Measurements from ENCODE around the gene HMGCS1. TPM values are rescaled to one million over a fixed set of nuclear protein-coding genes. Genes with fewer than 3 reads are reported as not detected.

HMGCS1 gene
- total RNA-seq, 4 donors from 2014 or later = 3.8 to 113 (median 25.4) TPM

DNA sequence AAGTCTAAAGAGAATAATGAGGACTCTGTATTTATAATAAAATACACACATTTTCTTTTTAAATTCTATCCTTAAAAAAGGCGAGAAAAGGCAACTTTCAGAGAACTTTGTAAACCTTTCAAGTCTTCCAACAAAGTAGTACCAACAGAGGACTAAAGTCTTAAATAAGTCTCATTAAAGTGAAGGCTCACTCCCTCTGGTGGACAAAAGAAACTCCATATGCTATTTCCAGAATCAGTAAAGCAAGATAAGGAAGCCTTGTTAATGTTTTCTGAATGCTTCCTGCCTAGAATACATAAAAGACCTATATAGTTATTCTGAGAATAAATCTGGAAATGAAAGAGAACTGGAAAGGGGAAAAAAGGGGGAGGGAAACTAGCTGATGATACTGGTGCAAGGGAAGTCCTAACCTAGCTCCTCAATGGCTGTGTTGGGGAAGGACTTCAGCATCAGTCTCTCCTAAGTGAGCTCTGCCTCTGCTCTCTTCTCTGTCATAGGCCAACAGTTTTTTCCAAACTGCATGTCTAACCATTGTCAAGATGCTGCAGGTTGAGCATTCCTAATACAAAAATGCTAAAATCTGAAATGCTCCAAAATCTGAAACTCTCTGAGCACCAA is 7.2 kb downstream of the HMGCS1 start:
- H3K27ac ChIP-seq = no peak overlapping the region

DNA sequence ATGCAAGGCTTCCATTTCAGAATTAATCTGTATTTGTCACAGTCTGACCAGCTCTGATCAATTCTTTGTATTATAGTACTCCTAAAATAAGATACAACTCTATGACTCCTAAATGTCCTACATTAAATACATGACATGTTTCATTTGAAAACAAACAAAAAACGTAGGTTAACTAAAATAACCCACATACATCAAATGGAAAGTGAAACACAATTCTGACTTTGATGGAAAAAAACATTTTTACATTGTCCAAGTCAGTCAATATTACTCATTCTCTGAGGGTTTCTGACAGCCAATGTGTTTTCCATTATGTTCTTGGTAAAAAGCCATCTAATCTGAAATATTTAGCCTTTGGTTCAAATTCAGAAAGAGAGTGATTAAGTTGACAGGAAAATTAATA is 8.7 kb downstream of the HMGCS1 start:
- intact Hi-C loops (cut with DNase I; ENCODE audit: low total_unique reads) = no loop called here
- no peak for DNase-seq
- H3K4me1 ChIP-seq = no peaks in the 10 kb centered on the region
- no peak for TF ChIP-seq POLR2A (IDR thresholded peaks at IDR 0.05)
- TF ChIP-seq, protein P1, sequence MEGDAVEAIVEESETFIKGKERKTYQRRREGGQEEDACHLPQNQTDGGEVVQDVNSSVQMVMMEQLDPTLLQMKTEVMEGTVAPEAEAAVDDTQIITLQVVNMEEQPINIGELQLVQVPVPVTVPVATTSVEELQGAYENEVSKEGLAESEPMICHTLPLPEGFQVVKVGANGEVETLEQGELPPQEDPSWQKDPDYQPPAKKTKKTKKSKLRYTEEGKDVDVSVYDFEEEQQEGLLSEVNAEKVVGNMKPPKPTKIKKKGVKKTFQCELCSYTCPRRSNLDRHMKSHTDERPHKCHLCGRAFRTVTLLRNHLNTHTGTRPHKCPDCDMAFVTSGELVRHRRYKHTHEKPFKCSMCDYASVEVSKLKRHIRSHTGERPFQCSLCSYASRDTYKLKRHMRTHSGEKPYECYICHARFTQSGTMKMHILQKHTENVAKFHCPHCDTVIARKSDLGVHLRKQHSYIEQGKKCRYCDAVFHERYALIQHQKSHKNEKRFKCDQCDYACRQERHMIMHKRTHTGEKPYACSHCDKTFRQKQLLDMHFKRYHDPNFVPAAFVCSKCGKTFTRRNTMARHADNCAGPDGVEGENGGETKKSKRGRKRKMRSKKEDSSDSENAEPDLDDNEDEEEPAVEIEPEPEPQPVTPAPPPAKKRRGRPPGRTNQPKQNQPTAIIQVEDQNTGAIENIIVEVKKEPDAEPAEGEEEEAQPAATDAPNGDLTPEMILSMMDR (IDR thresholded peaks at IDR 0.05) = no peak
- no peak overlapping the region for H3K27ac ChIP-seq
- no peaks in the 10 kb centered on the region for H3K9me3 ChIP-seq
- no peak overlapping the region for H3K4me3 ChIP-seq
- no peaks in the 10 kb centered on the region for H3K27me3 ChIP-seq
- no peaks in the 10 kb centered on the region for H3K36me3 ChIP-seq

More for the DNA sequence above, 7.2 kb downstream of the HMGCS1 start:
- Histone ChIP-seq H3K4me3 (no peak overlapping the region), H3K36me3 (no peaks in the 10 kb centered on the region), H3K4me1 (no peaks in the 10 kb centered on the region), H3K27me3 (no peaks in the 10 kb centered on the region), H3K9me3 (no peaks in the 10 kb centered on the region)
- DNase-seq = no peak
- TF ChIP-seq, protein P1 (IDR thresholded peaks at IDR 0.05) = peak; percentile 35 to 44 (median 40)
- TF ChIP-seq POLR2A (IDR thresholded peaks at IDR 0.05) = no peak
- intact Hi-C loops (cut with DNase I; ENCODE audit: low total_unique reads) = no loop called here

DNA sequence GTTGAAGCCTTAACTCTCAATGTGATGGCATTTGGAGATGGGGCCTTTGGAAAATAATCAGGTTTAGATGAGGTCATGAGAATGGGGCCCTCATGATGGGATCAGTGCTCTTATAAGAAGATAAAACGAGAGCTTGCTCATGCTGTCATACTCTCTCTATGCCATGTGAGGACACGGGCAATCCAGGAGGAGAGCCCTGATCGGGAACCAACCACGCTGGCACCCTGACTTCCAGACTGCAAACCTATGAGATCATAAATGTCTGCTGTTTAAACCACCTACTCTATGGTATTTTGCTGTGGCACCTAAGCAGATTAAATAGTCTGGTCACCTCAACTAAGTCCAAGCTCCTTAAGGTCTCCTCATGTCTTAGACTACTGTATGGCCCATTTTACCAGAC is 10.0 kb downstream of the HMGCS1 start:
- Histone ChIP-seq H3K27ac (no peak overlapping the region), H3K36me3 (no peaks in the 10 kb centered on the region), H3K4me3 (no peak overlapping the region), H3K4me1 (no peaks in the 10 kb centered on the region), H3K27me3 (no peaks in the 10 kb centered on the region), H3K9me3 (no peaks in the 10 kb centered on the region)
- intact Hi-C loops (cut with DNase I; ENCODE audit: low total_unique reads) = no loop called here
- DNase-seq = no peak
- TF ChIP-seq, protein P1 (IDR thresholded peaks at IDR 0.05) = no peak

DNA sequence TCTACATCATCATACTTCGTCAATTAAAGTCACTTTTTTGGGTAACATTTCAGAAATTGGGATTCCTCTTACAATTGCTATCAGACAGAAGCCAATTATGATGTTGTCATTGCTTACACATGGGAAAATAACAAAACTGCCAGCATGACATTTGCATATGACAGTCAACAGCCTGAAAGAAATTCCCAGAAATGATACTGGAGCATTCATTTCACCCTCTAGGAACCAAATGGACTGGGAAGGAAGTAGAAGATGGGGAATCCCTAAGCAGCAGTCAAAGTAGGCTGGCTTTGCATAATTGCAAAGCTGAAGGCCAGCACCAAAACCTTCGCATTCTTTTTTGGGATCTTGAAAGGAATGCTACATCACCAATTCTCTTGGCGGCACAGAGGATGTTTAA is 10.7 kb downstream of the HMGCS1 start:
- H3K36me3 ChIP-seq = no peaks in the 10 kb centered on the region
- H3K4me1 ChIP-seq = no peaks in the 10 kb centered on the region
- no peak overlapping the region for H3K27ac ChIP-seq
- TF ChIP-seq, protein P1 (IDR thresholded peaks at IDR 0.05) = no peak
- no peak for TF ChIP-seq POLR2A (IDR thresholded peaks at IDR 0.05)
- intact Hi-C loops (cut with DNase I; ENCODE audit: low total_unique reads) = no loop called here
- no peak for DNase-seq
- no peaks in the 10 kb centered on the region for H3K9me3 ChIP-seq
- no peak overlapping the region for H3K4me3 ChIP-seq
- no peaks in the 10 kb centered on the region for H3K27me3 ChIP-seq

DNA sequence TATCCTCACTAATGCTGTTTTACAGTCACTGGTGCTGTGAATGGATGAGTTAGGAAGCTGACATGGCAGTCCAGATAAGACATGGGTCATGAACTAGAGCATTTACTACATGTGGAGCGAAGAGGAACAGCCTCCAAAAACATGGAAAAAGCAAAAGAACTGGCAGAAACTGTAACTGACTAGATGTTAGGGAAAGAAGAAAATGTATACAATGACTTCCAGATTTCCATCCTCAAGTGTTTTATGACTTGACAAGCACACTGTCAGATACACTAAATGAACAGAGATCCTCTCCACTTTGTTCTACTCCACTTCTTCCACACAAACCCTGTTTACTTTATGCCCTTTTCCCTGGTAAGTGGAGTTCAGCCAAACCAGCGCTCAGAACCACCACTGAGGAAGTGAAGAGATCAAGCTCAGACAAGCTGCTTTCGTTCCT is 11.5 kb downstream of the HMGCS1 start:
- no peaks in the 10 kb centered on the region for H3K27me3 ChIP-seq
- no peaks in the 10 kb centered on the region for H3K9me3 ChIP-seq
- H3K27ac ChIP-seq = no peak overlapping the region
- no peak for DNase-seq
- intact Hi-C loops (cut with DNase I; ENCODE audit: low total_unique reads) = no loop called here
- no peak overlapping the region for H3K4me3 ChIP-seq
- H3K4me1 ChIP-seq = no peaks in the 10 kb centered on the region
- H3K36me3 ChIP-seq = no peaks in the 10 kb centered on the region
- TF ChIP-seq POLR2A (IDR thresholded peaks at IDR 0.05) = no peak
- TF ChIP-seq, protein P1 (IDR thresholded peaks at IDR 0.05) = no peak

Data from uterus (tissue), 4 donors.